ENCODE measurements around the gene ABITRAM.
"Not testable (repeated sequence)": the region's sequence is repeated elsewhere in the genome, so short reads cannot be mapped to it uniquely, and the experiment has no call there.

Gene ABITRAM

GRCh38 chr9:108934323-108934893 lies at the start of gene ABITRAM:
Gene ABITRAM, plus strand, starts transcription at chr9:108934400. Its CDS starts 87 bp downstream, at chr9:108934487.
- DNase-seq (ENCODE audit: low read depth, low spot score), result peak; percentile 39

GRCh38 chr9:108884701-108885100 lies 49.5 kb upstream of the ABITRAM start:
- no peak for DNase-seq (ENCODE audit: low read depth, low spot score)

- DNase-seq (ENCODE audit: low read depth, low spot score), result peak; percentile 42
Measured at GRCh38 chr9:108885643-108886348, 48.4 kb upstream of the ABITRAM start.

- not testable (repeated sequence) for DNase-seq (ENCODE audit: low read depth, low spot score)
Measured at GRCh38 chr9:108886594-108887271, 47.5 kb upstream of the ABITRAM start.

- DNase-seq (ENCODE audit: low read depth, low spot score), result no peak
Measured at GRCh38 chr9:108889649-108890067, 44.5 kb upstream of the ABITRAM start.

- no peak for DNase-seq (ENCODE audit: low read depth, low spot score)
Measured at GRCh38 chr9:108894225-108894997, 39.8 kb upstream of the ABITRAM start.

- DNase-seq (ENCODE audit: low read depth, low spot score), result no peak
Measured at GRCh38 chr9:108897324-108898096, 36.7 kb upstream of the ABITRAM start.

GRCh38 chr9:108899023-108899695 lies 35.0 kb upstream of the ABITRAM start:
- not testable (repeated sequence) for DNase-seq (ENCODE audit: low read depth, low spot score)

GRCh38 chr9:108900176-108900575 lies 34.0 kb upstream of the ABITRAM start:
- no peak for DNase-seq (ENCODE audit: low read depth, low spot score)

GRCh38 chr9:108903420-108904103 lies 30.6 kb upstream of the ABITRAM start:
- no peak for DNase-seq (ENCODE audit: low read depth, low spot score)

GRCh38 chr9:108904161-108904560 lies 30.0 kb upstream of the ABITRAM start:
- no peak for DNase-seq (ENCODE audit: low read depth, low spot score)

- DNase-seq (ENCODE audit: low read depth, low spot score), result no peak
Measured at GRCh38 chr9:108905494-108905893, 28.7 kb upstream of the ABITRAM start.

GRCh38 chr9:108910402-108910801 lies 23.8 kb upstream of the ABITRAM start:
- DNase-seq (ENCODE audit: low read depth, low spot score), result no peak

- no peak for DNase-seq (ENCODE audit: low read depth, low spot score)
Measured at GRCh38 chr9:108910914-108911313, 23.3 kb upstream of the ABITRAM start.

- no peak for DNase-seq (ENCODE audit: low read depth, low spot score)
Measured at GRCh38 chr9:108911820-108912219, 22.4 kb upstream of the ABITRAM start.

GRCh38 chr9:108913391-108913790 lies 20.8 kb upstream of the ABITRAM start:
- DNase-seq (ENCODE audit: low read depth, low spot score), result no peak

- DNase-seq (ENCODE audit: low read depth, low spot score), result no peak
Measured at GRCh38 chr9:108919517-108919916, 14.7 kb upstream of the ABITRAM start.

- DNase-seq (ENCODE audit: low read depth, low spot score), result not testable (repeated sequence)
Measured at GRCh38 chr9:108920401-108920800, 13.8 kb upstream of the ABITRAM start.

- DNase-seq (ENCODE audit: low read depth, low spot score), result no peak
Measured at GRCh38 chr9:108921200-108921599, 13.0 kb upstream of the ABITRAM start.

- DNase-seq (ENCODE audit: low read depth, low spot score), result no peak
Measured at GRCh38 chr9:108924466-108924865, 9.7 kb upstream of the ABITRAM start.
